SK-N-SH (cell line): ENCODE data around the gene ACAT2. TPM values are rescaled to one million over a fixed set of nuclear protein-coding genes. Genes with fewer than 3 reads are reported as not detected.

Source experiments
- CTCF ChIA-PET: fragments of 300-600, 350-600 bp; formaldehyde crosslinking; extraction: SDS; loops from one replicate; lab custom pipeline; 2021; lab: Yijun Ruan, JAX
- POLR2A ChIA-PET: fragments of 350-600 bp; sonication (Branson Sonifier 250); formaldehyde crosslinking; extraction: SDS; loops from one replicate; lab custom pipeline; 2020; ENCODE audit warnings: antibody characterized with exemption, inconsistent platforms; lab: Yijun Ruan, JAX
- DNase-seq: peaks from one replicate; pipeline ENCODE4 v3.0.0; 2012
- H2AFZ ChIP-seq: fragments of 200-600 bp; sonication (generic); 2 replicates; pipeline ENCODE4 v1.8.1; 2016; ENCODE audit warnings: antibody characterized with exemption, mild to moderate bottlenecking, low read depth
- H3F3A ChIP-seq: fragments of 200-600 bp; sonication (generic); replicated peaks from 2 replicates; pipeline ENCODE3; 2016; ENCODE audit warnings: antibody characterized with exemption, mild to moderate bottlenecking; ENCODE audit not compliant: insufficient read depth
- H3K27ac ChIP-seq, 2 experiments: fragments of 200-500 bp in 1 of 2; fragments of 200-600 bp in 1 of 2; sonication (Bioruptor generic) in 1 of 2; sonication (generic), shearing (Covaris generic) in 1 of 2; 2 replicates each; pipeline versions ENCODE4 v1.5.1 to v1.6.1; 2014 to 2016; ENCODE audit warnings: low read depth in 2 of 2, inconsistent platforms in 1 of 2, low read length in 1 of 2, mild to moderate bottlenecking in 1 of 2, mixed read lengths in 1 of 2
- H3K27me3 ChIP-seq: fragments of 200-600 bp; sonication (generic), shearing (Covaris generic); 2 replicates; pipeline ENCODE4 v1.6.1; 2016; ENCODE audit warnings: mixed run types; ENCODE audit not compliant: insufficient read depth
- H3K36me3 ChIP-seq, 2 experiments: fragments of 200-500 bp in 1 of 2; fragments of 200-600 bp in 1 of 2; sonication (Bioruptor generic) in 1 of 2; sonication (generic) in 1 of 2; replicated peaks in 1 of 2; 2 replicates each; pipeline versions ENCODE3 to v1.5.1; 2014 to 2016; ENCODE audit warnings: low read length in 1 of 2, mild to moderate bottlenecking in 1 of 2; ENCODE audit not compliant: insufficient read depth in 2 of 2, control insufficient read depth in 1 of 2
- H3K4me1 ChIP-seq, 2 experiments: fragments of 200-500 bp in 1 of 2; fragments of 200-600 bp in 1 of 2; sonication (Bioruptor generic) in 1 of 2; sonication (generic), shearing (Covaris generic) in 1 of 2; 2 replicates each; pipeline versions ENCODE4 v1.5.1 to v1.6.1; 2014 to 2016; ENCODE audit warnings: low read depth in 1 of 2, low read length in 1 of 2, mixed run types in 1 of 2; ENCODE audit not compliant: insufficient read depth in 2 of 2, control insufficient read depth in 1 of 2
- H3K4me2 ChIP-seq: fragments of 200-600 bp; sonication (generic), shearing (Covaris generic); 2 replicates; pipeline ENCODE4 v1.6.1; 2017; ENCODE audit warnings: mixed run types
- H3K4me3 ChIP-seq, 2 experiments: fragments of 200-500 bp in 1 of 2; fragments of 200-600 bp in 1 of 2; sonication (Bioruptor generic) in 1 of 2; sonication (generic), shearing (Covaris generic) in 1 of 2; 2 replicates each; pipeline versions ENCODE4 v1.5.1 to v1.8.1; 2014 to 2016; ENCODE audit warnings: low read depth in 2 of 2, inconsistent platforms in 1 of 2, low read length in 1 of 2, mild to moderate bottlenecking in 1 of 2, mixed read lengths in 1 of 2, moderate library complexity in 1 of 2
- H3K79me2 ChIP-seq: fragments of 200-600 bp; sonication (generic); 2 replicates; pipeline ENCODE4 v1.8.1; 2017; ENCODE audit warnings: mild to moderate bottlenecking; ENCODE audit not compliant: insufficient read depth
- H3K9ac ChIP-seq: fragments of 200-600 bp; sonication (generic); 2 replicates; pipeline ENCODE4 v1.6.1; 2017; ENCODE audit warnings: mixed run types
- H3K9me2 ChIP-seq: fragments of 200-600 bp; sonication (generic); 2 replicates; pipeline ENCODE4 v1.6.1; 2017; ENCODE audit warnings: mixed run types
- H3K9me3 ChIP-seq: fragments of 200-600 bp; sonication (generic); 2 replicates; pipeline ENCODE4 v1.6.1; 2017; ENCODE audit warnings: mixed run types, mild to moderate bottlenecking, moderate library complexity
- H4K20me1 ChIP-seq: fragments of 200-600 bp; sonication (generic); 2 replicates; pipeline ENCODE4 v1.6.1; 2017; ENCODE audit warnings: mild to moderate bottlenecking, mixed run types; ENCODE audit not compliant: insufficient read depth
- ELF1 ChIP-seq: IDR thresholded peaks from 2 replicates; pipeline ENCODE4 v1.4.0; 2012
- EZH2phosphoT487 ChIP-seq: fragments of 200-600 bp; sonication (generic); IDR thresholded peaks from 2 replicates; pipeline ENCODE4 v1.6.1; 2017; ENCODE audit warnings: low read depth, mixed run types, mild to moderate bottlenecking, antibody characterized with exemption, moderate library complexity, borderline replicate concordance
- FOXM1 ChIP-seq: IDR thresholded peaks from 2 replicates; pipeline ENCODE4 v1.4.0; 2012; ENCODE audit warnings: low read depth, mild to moderate bottlenecking
- GATA2 ChIP-seq: sonication (generic); formaldehyde crosslinking; IDR thresholded peaks from 2 replicates; pipeline ENCODE4 v1.5.0; 2020; ENCODE audit warnings: mild to moderate bottlenecking, missing genetic modification reagents
- MXI1 ChIP-seq: IDR thresholded peaks from 2 replicates; pipeline ENCODE4 v1.6.1; 2012; ENCODE audit warnings: mild to moderate bottlenecking, low read depth, low read length, improper control_type of control experiment
- NFIC ChIP-seq: IDR thresholded peaks from 2 replicates; pipeline ENCODE4 v1.4.0; 2012; ENCODE audit warnings: borderline replicate concordance
- NRF1 ChIP-seq: IDR thresholded peaks from 2 replicates; pipeline ENCODE4 v1.6.1; 2012; ENCODE audit warnings: low read depth, mild to moderate bottlenecking, low read length
- RAD21 ChIP-seq: IDR thresholded peaks from 2 replicates; pipeline ENCODE4 v1.6.1; 2012; ENCODE audit warnings: mild to moderate bottlenecking, low read length
- RCOR1 ChIP-seq: fragments of 150-350 bp; IDR thresholded peaks from 2 replicates; pipeline ENCODE4 v1.6.1; 2017; ENCODE audit warnings: antibody characterized with exemption, low read length
- RFX5 ChIP-seq: IDR thresholded peaks from 2 replicates; pipeline ENCODE4 v1.6.1; 2012; ENCODE audit warnings: mild to moderate bottlenecking, improper control_type of control experiment, low read length
- RXRA ChIP-seq: IDR thresholded peaks from 2 replicates; pipeline ENCODE4 v1.4.0; 2012; ENCODE audit warnings: low read depth, mild to moderate bottlenecking, borderline replicate concordance
- SIN3A ChIP-seq: IDR thresholded peaks from 2 replicates; pipeline ENCODE4 v1.6.1; 2012; ENCODE audit warnings: low read depth, mild to moderate bottlenecking, low read length, moderate library complexity, borderline replicate concordance
- SMC3 ChIP-seq: IDR thresholded peaks from 2 replicates; pipeline ENCODE4 v1.6.1; 2012; ENCODE audit warnings: low read depth, low read length, improper control_type of control experiment
- TAF1 ChIP-seq: IDR thresholded peaks from 2 replicates; pipeline ENCODE4 v1.6.1; 2012; ENCODE audit warnings: low read depth, mild to moderate bottlenecking, low read length, moderate library complexity, borderline replicate concordance
- TCF12 ChIP-seq: IDR thresholded peaks from 2 replicates; pipeline ENCODE4 v1.4.0; 2012
- TEAD4 ChIP-seq: IDR thresholded peaks from 2 replicates; pipeline ENCODE4 v1.4.0; 2012; ENCODE audit warnings: mild to moderate bottlenecking, borderline replicate concordance; ENCODE audit not compliant: insufficient read depth
- WGBS: methylation state at CpG from one replicate; pipeline ENCODE4 v1.1.6; 2017; ENCODE audit warnings: low lambda C conversion rate; 5-methylcytosine and 5-hydroxymethylcytosine counted together
- polyA plus RNA-seq, 3 experiments: library from polyadenylated mRNA; depleted of rRNA; stranded (reverse); fragments of >200 nt; gene quantifications; 2 replicates each; pipeline ENCODE4 v1.2.3, GENCODE V29; 2012
- TF ChIP-seq, protein P1 (sequence below): IDR thresholded peaks from 2 replicates; pipeline ENCODE4 v1.6.1; 2012; ENCODE audit warnings: mild to moderate bottlenecking, low read depth, low read length, moderate library complexity
- TF ChIP-seq, protein P2 (sequence below): fragments of 200-600 bp; sonication (generic); IDR thresholded peaks from 2 replicates; pipeline ENCODE4 v1.6.1; 2017; ENCODE audit warnings: antibody characterized with exemption, mild to moderate bottlenecking, moderate library complexity
- TF ChIP-seq, protein P3 (sequence below): IDR thresholded peaks from 2 replicates; pipeline ENCODE4 v1.4.0; 2012; ENCODE audit warnings: low read depth, borderline replicate concordance

Gene ACAT2
- polyA plus RNA-seq, 1 of the 3 experiments (the other 2 are of a cell fraction), result 13.1 TPM

DNA sequence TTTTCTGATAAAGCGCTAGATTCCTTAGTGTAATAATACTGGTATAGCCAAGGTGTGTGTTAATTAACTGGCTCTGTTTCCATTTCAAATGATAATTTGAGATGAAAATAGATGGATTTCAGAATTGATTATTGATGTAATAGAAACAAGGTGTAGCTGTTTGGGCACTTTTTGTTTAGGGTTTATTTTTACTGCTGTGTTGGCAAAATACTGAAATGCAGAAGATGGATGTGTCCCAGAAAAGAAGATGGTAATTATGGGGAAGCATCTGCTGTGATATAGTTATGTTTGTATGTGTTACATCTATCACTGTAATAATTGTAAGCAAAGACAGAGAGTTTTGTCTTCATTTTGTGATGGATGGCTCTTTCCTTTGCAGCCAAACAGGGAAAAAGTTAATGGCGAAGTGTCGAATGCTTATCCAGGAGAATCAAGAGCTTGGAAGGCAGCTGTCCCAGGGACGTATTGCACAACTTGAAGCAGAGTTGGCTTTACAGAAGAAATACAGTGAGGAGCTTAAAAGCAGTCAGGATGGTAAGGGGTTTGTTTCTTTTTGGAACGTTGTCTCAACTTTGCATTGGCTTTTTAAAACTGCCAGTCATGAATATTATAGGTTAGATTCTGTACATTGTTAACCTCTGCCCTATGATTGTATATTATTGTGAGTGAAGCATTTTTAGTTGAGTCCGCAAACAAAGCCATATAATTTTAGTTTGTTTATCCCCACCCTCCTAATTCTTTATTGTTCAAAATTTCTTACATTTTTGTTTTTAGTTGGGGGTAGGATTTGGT is 8.6 kb upstream of the ACAT2 start:
- 91% methylated on average over 6 of the region's 6 CpGs for WGBS
- CTCF ChIA-PET, result no interaction called here
- peaks cover 38% of the 10 kb centered on the region for H3F3A ChIP-seq

DNA sequence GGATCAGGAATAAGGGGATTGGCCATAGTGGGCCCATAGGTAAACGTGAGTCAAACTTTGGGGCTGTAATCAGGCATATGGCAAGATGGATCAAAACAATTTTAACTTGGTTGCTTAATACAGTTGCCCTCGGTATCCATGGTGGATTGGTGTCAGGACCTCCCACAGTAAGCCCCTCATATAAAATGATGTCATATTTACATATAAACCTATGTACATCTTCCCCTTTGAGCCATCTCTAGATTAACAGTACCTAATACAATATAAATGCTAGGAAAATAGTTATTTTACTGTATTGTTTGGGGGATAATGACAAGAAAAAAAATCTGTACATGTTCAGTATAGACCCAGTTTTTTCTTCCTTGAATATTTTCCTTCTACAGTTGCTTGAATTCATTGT is 7.4 kb upstream of the ACAT2 start:
- Histone ChIP-seq H3K9me3 (no peaks in the 10 kb centered on the region), H3K79me2 (peaks cover 60% of the 10 kb centered on the region), H3K4me2 (no peak overlapping the region), H3K27ac (no peak overlapping the region), H3K4me1 (no peaks in the 10 kb centered on the region), H3K9ac (no peak overlapping the region), H3K36me3 (peaks cover 81 to 88% of the 10 kb centered on the region in 2 experiments), H3K9me2 (no peaks in the 10 kb centered on the region), H4K20me1 (no peaks in the 10 kb centered on the region), H3K4me3 (no peak overlapping the region), H3F3A (peaks cover 46% of the 10 kb centered on the region), H3K27me3 (no peaks in the 10 kb centered on the region), H2AFZ (no peak overlapping the region)
- WGBS, result 97% methylated on average over 2 of the region's 2 CpGs
- ChIA-PET POLR2A (no interaction called here), CTCF (no interaction called here)
- TF ChIP-seq NFIC (no peak), ELF1 (no peak), TAF1 (no peak), TEAD4 (no peak), GATA2 (CRISPR knock-in tag) (no peak), RCOR1 (no peak), SMC3 (no peak), FOXM1 (no peak), EZH2phosphoT487 (no peak), NRF1 (no peak), TCF12 (no peak), RFX5 (no peak), MXI1 (no peak), SIN3A (no peak), RXRA (no peak)
- TF ChIP-seq, protein P1, sequence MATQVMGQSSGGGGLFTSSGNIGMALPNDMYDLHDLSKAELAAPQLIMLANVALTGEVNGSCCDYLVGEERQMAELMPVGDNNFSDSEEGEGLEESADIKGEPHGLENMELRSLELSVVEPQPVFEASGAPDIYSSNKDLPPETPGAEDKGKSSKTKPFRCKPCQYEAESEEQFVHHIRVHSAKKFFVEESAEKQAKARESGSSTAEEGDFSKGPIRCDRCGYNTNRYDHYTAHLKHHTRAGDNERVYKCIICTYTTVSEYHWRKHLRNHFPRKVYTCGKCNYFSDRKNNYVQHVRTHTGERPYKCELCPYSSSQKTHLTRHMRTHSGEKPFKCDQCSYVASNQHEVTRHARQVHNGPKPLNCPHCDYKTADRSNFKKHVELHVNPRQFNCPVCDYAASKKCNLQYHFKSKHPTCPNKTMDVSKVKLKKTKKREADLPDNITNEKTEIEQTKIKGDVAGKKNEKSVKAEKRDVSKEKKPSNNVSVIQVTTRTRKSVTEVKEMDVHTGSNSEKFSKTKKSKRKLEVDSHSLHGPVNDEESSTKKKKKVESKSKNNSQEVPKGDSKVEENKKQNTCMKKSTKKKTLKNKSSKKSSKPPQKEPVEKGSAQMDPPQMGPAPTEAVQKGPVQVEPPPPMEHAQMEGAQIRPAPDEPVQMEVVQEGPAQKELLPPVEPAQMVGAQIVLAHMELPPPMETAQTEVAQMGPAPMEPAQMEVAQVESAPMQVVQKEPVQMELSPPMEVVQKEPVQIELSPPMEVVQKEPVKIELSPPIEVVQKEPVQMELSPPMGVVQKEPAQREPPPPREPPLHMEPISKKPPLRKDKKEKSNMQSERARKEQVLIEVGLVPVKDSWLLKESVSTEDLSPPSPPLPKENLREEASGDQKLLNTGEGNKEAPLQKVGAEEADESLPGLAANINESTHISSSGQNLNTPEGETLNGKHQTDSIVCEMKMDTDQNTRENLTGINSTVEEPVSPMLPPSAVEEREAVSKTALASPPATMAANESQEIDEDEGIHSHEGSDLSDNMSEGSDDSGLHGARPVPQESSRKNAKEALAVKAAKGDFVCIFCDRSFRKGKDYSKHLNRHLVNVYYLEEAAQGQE, result no peak
- TF ChIP-seq, protein P2, sequence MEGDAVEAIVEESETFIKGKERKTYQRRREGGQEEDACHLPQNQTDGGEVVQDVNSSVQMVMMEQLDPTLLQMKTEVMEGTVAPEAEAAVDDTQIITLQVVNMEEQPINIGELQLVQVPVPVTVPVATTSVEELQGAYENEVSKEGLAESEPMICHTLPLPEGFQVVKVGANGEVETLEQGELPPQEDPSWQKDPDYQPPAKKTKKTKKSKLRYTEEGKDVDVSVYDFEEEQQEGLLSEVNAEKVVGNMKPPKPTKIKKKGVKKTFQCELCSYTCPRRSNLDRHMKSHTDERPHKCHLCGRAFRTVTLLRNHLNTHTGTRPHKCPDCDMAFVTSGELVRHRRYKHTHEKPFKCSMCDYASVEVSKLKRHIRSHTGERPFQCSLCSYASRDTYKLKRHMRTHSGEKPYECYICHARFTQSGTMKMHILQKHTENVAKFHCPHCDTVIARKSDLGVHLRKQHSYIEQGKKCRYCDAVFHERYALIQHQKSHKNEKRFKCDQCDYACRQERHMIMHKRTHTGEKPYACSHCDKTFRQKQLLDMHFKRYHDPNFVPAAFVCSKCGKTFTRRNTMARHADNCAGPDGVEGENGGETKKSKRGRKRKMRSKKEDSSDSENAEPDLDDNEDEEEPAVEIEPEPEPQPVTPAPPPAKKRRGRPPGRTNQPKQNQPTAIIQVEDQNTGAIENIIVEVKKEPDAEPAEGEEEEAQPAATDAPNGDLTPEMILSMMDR, result no peak
- TF ChIP-seq, protein P3, sequence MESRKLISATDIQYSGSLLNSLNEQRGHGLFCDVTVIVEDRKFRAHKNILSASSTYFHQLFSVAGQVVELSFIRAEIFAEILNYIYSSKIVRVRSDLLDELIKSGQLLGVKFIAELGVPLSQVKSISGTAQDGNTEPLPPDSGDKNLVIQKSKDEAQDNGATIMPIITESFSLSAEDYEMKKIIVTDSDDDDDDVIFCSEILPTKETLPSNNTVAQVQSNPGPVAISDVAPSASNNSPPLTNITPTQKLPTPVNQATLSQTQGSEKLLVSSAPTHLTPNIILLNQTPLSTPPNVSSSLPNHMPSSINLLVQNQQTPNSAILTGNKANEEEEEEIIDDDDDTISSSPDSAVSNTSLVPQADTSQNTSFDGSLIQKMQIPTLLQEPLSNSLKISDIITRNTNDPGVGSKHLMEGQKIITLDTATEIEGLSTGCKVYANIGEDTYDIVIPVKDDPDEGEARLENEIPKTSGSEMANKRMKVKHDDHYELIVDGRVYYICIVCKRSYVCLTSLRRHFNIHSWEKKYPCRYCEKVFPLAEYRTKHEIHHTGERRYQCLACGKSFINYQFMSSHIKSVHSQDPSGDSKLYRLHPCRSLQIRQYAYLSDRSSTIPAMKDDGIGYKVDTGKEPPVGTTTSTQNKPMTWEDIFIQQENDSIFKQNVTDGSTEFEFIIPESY, result no peak
- no peak for DNase-seq

More for the DNA sequence above, 8.6 kb upstream of the ACAT2 start:
- Histone ChIP-seq H3K27ac (no peak overlapping the region), H3K9ac (no peak overlapping the region), H3K9me2 (no peaks in the 10 kb centered on the region), H3K4me1 (no peaks in the 10 kb centered on the region), H2AFZ (no peak overlapping the region), H3K4me2 (no peak overlapping the region), H3K4me3 (no peak overlapping the region), H3K27me3 (no peaks in the 10 kb centered on the region), H3K79me2 (peaks cover 67% of the 10 kb centered on the region), H3K9me3 (no peaks in the 10 kb centered on the region), H3K36me3 (peaks cover 90 to 94% of the 10 kb centered on the region in 2 experiments), H4K20me1 (no peaks in the 10 kb centered on the region)
- POLR2A ChIA-PET, result no interaction called here
- TF ChIP-seq RAD21, result no peak
- DNase-seq, result no peak
